Loucy (cell line): ENCODE results near the gene SAMMSON.

Source experiments
- CTCF ChIP-seq: fragments of 200-600 bp; sonication (generic); conservative IDR thresholded peaks from 2 replicates; pipeline ENCODE4 v1.5.1; 2014; ENCODE audit warnings: mild to moderate bottlenecking, antibody characterized with exemption, low read length
- EZH2phosphoT487 ChIP-seq: fragments of 200-600 bp; IDR thresholded peaks from 2 replicates; pipeline ENCODE4 v1.6.1; 2018; ENCODE audit warnings: antibody characterized with exemption, mild to moderate bottlenecking, moderate library complexity, borderline replicate concordance

- TF ChIP-seq CTCF (no peak), EZH2phosphoT487 (no peak)
These were observed 26.9 kb upstream of the SAMMSON start for GRCh38 chr3:69972672-69973071.
